Measurements from ENCODE around the gene MPPED1. TPM values are rescaled to one million over a fixed set of nuclear protein-coding genes. Genes with fewer than 3 reads are reported as not detected.

Gene MPPED1
- total RNA-seq, 1 experiment from 2014 or later = 0.28 TPM

GRCh38 chr22:43424201-43424600 is 12.4 kb downstream of the MPPED1 start:
- H2AFZ ChIP-seq (ENCODE audit: low read length) = no peak overlapping the region
- H4K8ac ChIP-seq (replicated peaks; ENCODE audit: insufficient read length, low read depth, low read length) = no peak overlapping the region
- no peak overlapping the region for H3K14ac ChIP-seq (ENCODE audit: insufficient read depth, low read length)
- no peak overlapping the region for H2BK5ac ChIP-seq (ENCODE audit: insufficient read length, low read length)
- no peak overlapping the region for H4K5ac ChIP-seq (ENCODE audit: insufficient read length, low read depth, low read length)
- no peak overlapping the region for H3K56ac ChIP-seq (ENCODE audit: insufficient read length, low read depth, low read length)
- Mint-ChIP-seq H3K4me1 (peaks cover 3 to 36% of the 10 kb centered on the region in 2 experiments), H3K27ac (no peak overlapping the region; a peak in 1 of 7 replicates), H3K36me3 (ENCODE audit: insufficient read depth in 1 of 3, low read depth in 3 of 3) (no peaks in the 10 kb centered on the region), H3K4me3 (no peak overlapping the region), H3K27me3 (ENCODE audit: low read depth) (peaks cover 5% of the 10 kb centered on the region), H3K9me3 (no peaks in the 10 kb centered on the region; a peak in 1 of 5 replicates)
- no CpG with 5 or more reads among the region's 7 CpGs for WGBS (ENCODE audit: extremely low coverage, insufficient read length, low lambda C conversion rate)
- no peak overlapping the region for H2BK12ac ChIP-seq (ENCODE audit: insufficient read length, low read depth, low read length)
- H4K91ac ChIP-seq (ENCODE audit: insufficient read length, low read depth, low read length) = no peak overlapping the region
- H2AK5ac ChIP-seq (ENCODE audit: insufficient read length, low read length) = no peak overlapping the region
- H3K23me2 ChIP-seq (ENCODE audit: insufficient read length, low read depth, low read length, poor library complexity, severe bottlenecking) = no peaks in the 10 kb centered on the region
- H3K4me2 ChIP-seq (ENCODE audit: insufficient read depth, insufficient read length, low read length) = no peak overlapping the region
- H3K27me3 ChIP-seq (ENCODE audit: insufficient read depth, low read length) = no peaks in the 10 kb centered on the region
- H3K4ac ChIP-seq (ENCODE audit: low read depth, low read length) = no peak overlapping the region
- no peaks in the 10 kb centered on the region for H3K79me1 ChIP-seq (ENCODE audit: insufficient read depth, low read depth, low read length, poor library complexity, severe bottlenecking)
- DNase-seq = no peak
- no peak overlapping the region for H2BK15ac ChIP-seq (ENCODE audit: low read depth, low read length)
- H3K23ac ChIP-seq (ENCODE audit: insufficient read length, low read depth, low read length) = no peak overlapping the region
- no peak overlapping the region for H3T11ph ChIP-seq (ENCODE audit: low read length)
- no peaks in the 10 kb centered on the region for H3K79me2 ChIP-seq (ENCODE audit: insufficient read depth, low read length)
- H3K9ac ChIP-seq (ENCODE audit: extremely low read depth, insufficient read length, low read length) = no peak overlapping the region
- H3K9me3 ChIP-seq (ENCODE audit: control insufficient read depth, low read depth, low read length) = no peaks in the 10 kb centered on the region
- no peak for TF ChIP-seq CTCF (conservative IDR thresholded peaks at IDR 0.05)
- H2BK120ac ChIP-seq (ENCODE audit: low read depth, low read length, poor library complexity, severe bottlenecking) = no peak overlapping the region
- H3K4me1 ChIP-seq (ENCODE audit: insufficient read depth, low read length) = no peaks in the 10 kb centered on the region
- no peak overlapping the region for H2BK20ac ChIP-seq (ENCODE audit: low read depth, low read length, poor library complexity, severe bottlenecking)
- H3K18ac ChIP-seq (ENCODE audit: insufficient read length, low read depth, low read length) = no peak overlapping the region
- no peaks in the 10 kb centered on the region for H4K20me1 ChIP-seq (ENCODE audit: control insufficient read depth, insufficient read depth, insufficient read length)
- H3K27ac ChIP-seq (ENCODE audit: insufficient read length, low read depth, low read length) = no peak overlapping the region

Data from H9 (cell line).